SH-SY5Y (cell line): ENCODE data around the gene PPP1R1C.

Experiments used
- GATA2 ChIP-seq: IDR thresholded peaks from 2 replicates; pipeline ENCODE4 v1.6.1; 2011; ENCODE audit warnings: mild to moderate bottlenecking, low read depth, low read length
- GATA3 ChIP-seq: IDR thresholded peaks from 2 replicates; pipeline ENCODE4 v1.6.1; 2011; ENCODE audit warnings: low read depth, mild to moderate bottlenecking, low read length, moderate library complexity

PPP1R1C gene

DNA sequence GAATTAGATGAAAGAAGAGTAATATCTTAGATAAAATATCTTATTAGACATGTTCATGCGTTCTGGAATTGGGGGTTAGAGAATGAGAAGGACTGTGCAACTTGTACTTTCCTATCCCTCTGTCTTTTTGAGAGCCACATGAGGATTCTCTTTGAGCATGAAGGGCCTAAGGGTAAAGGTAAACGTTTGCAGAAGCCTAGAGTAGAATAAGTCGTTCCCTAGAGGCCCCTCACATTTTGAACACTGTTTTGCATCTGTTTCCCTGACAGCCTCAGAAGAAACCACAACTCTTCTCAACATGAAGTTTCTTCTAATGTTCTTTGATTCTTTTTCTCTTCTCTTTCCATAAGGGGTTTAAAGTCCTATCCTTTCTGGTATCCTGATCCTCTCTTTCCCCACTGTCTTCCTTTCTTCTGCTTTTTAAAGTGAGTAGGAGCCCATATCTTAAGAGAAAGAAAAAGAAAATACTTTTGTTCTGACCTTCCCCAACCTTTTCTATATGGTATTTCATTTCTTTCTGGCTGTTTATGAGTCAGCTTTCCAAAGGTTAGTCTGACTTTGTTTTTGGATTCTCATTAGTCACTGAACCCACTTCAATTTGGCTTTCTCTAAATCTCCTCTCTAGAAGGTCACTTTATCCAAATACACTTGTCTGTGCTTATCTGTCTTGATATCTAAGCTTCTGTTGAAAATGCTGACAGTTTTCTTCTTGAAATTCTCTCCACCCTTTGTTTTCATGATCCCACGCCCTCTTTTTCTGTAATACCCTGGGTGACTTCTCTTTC, 34.8 kb downstream of the PPP1R1C start:
- TF ChIP-seq GATA3 (no peak), GATA2 (no peak)

DNA sequence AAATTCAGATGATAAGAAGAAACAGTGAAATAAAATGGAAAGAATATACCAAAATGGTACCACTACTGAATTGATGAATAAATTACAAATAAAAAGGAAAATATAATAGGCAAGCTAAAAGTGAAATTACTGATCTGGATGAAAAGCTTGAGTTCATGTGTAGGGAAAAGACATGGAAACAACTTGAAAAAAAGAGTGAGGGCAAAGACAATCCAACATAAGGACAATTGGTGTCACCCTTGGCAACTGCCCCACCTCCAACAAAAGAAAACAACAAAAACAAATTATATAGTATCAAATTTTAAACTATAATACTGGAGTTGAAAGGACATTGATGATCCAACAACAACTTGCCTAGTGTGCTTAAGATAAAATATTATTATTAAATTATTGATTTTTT, 37.6 kb downstream of the PPP1R1C start:
- TF ChIP-seq GATA3 (no peak), GATA2 (no peak)

DNA sequence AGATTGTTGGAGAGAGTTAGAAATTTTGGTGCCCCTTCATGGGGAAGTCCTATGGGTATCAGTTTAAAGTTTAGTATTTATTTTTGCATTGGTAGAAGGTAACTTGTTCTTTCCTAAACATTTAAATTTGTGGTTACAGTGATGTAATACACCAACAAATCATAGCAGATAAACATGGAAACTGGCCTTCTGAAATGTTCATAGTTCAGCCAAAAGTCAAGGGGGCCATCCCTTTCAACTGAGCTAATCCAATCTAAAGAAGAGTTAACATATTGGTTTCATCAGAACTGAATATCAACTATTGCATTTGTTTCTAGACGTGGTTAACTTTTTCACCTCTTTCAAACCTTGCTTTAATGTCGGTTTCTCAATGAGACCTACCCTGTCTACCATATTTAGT, 46.3 kb downstream of the PPP1R1C start:
- TF ChIP-seq GATA2 (no peak), GATA3 (no peak)

GRCh38 chr2:182033449-182033848, 47.8 kb downstream of the PPP1R1C start:
- TF ChIP-seq GATA3 (no peak), GATA2 (no peak)

- TF ChIP-seq GATA3, result no peak
- no peak for TF ChIP-seq GATA2
Observed at GRCh38 chr2:182038576-182038975, 52.9 kb downstream of the PPP1R1C start.

DNA sequence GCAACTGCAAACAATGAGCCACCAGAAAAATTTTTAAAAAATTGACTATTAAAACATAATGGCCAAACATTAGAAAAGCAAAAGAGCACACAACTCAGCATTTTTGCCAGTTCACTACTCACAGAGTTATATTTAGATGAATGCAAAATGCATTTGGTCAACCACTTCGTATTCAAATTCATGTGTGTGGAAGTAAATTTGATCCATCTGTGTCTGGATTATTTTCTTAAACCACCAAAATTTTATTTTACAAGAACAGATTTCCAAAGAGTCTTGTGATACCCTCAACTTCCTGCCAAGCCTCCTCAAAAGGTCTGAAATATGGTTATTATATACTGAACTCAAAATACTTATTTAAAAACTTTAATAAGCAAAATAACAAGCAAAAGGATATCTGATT, 57.4 kb downstream of the PPP1R1C start:
- TF ChIP-seq GATA2 (no peak), GATA3 (no peak)

- TF ChIP-seq GATA3 (no peak), GATA2 (no peak)
Observed at GRCh38 chr2:182043861-182044260, 58.2 kb downstream of the PPP1R1C start.

GRCh38 chr2:182047544-182047943, 61.9 kb downstream of the PPP1R1C start:
- TF ChIP-seq GATA3 (no peak), GATA2 (no peak)

DNA sequence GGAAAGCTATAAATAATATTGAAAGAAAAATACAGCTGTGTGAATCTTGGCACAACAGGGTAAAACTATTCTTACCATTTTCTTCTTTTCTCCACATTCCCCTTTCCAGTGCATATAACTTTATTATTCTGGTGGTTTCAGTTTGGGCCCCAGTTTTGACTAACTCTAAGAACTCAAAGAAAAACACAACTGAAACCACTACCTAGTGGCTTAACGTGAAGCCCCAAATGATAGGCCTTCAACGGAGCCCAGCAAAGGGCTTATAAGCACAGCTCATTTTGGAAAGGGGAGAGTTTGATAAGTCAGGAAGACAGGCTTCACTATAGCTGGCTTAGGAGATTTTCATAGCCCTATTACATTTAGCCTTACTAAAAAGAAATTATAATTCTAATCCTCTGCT, 62.4 kb downstream of the PPP1R1C start:
- TF ChIP-seq GATA2 (no peak), GATA3 (no peak)

GRCh38 chr2:182048621-182049020, 63.0 kb downstream of the PPP1R1C start:
- TF ChIP-seq GATA3 (no peak), GATA2 (no peak)

GRCh38 chr2:182049372-182050148, 63.9 kb downstream of the PPP1R1C start:
- TF ChIP-seq GATA3 (no peak), GATA2 (no peak)

DNA sequence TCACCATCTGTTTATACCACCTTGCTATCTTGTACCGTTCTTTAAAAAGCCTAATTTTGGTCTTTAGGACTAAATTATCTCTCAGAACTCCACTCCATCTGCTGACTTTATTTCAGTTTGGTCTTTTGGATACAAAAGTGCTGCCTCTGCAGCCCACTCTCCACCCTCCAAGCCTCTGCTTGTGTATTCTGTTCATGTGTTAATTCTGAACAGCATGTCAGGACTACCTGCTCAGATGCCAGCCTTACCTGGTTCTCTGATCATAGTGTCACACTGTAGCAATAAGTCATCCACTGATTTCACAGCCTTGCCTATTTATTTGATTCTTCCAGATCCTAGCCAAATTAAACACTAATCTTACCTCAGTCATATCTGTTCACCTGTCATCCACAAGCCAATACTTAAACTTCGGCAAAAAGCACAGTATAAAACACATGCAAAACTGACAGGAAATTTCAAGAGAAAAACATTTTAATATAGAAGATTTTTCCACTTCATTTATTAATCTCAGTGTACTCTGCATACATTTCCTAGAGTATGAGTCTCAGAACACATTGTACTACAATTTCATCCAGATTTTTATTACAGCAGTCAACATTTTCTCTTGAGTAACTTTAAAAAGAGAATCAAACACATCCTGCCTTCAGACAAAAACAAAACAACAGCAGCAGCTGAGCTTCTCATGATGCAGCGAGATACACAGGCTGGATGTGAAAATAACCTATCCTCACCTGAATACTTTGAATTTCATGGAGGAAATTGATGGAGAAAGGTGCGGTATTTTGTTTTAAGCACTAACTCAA, 64.9 kb downstream of the PPP1R1C start:
- no peak for TF ChIP-seq GATA2

- TF ChIP-seq GATA3, result no peak
- TF ChIP-seq GATA2, result no peak
Observed at GRCh38 chr2:182055993-182056392, 70.3 kb downstream of the PPP1R1C start.

DNA sequence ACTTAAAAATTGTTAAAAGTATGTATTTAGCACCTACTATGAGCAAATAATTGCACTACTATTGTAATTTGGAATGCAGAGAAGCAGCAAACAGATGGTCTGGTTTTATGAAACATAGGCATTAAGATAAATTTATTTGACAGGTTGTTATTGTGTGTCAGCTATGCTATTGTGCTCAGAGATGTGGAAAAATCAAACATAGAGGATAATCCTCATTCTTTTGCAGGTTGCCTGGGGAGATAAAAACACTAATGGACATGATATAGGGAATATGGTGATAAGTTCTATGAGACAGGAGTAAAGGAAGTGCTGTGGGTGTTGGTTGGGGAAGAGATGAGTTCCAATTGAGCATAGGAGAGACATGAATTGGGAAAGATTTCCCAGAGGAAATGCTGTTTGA, 71.3 kb downstream of the PPP1R1C start:
- TF ChIP-seq GATA2 (no peak), GATA3 (no peak)

DNA sequence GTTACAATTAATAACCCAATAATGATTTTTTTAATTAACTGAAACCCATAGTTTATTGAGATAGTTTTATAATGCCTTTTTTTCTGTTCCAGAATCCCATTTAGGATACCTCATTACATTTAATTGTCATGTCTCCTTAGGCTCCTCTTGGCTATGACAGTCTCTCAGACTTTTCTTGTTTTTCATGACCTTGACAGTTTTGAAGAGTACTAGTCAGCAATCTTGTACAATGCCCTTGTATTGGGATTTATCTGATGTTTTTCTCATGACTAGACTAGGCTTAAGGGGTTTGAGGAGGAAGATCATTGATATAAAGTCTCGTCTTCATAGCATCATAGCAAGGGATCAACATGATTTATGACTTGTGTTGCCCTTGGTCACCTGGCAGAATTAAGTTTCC, 72.4 kb downstream of the PPP1R1C start:
- TF ChIP-seq GATA3 (no peak), GATA2 (no peak)
